ENCODE data around the gene HOXD8. TPM values are rescaled to one million over a fixed set of nuclear protein-coding genes. Genes with fewer than 3 reads are reported as not detected.

Gene HOXD8
- total RNA-seq, 1 donor from 2014 or later: not detected

- no peak overlapping the region for H3K27ac Mint-ChIP-seq
- Histone ChIP-seq H3K4me2 (no peak overlapping the region), H3K79me2 (ENCODE audit: low read depth) (no peaks in the 10 kb centered on the region), H3K27me3 (peaks cover 100% of the 10 kb centered on the region), H3K36me3 (no peaks in the 10 kb centered on the region), H3K4me3 (no peak overlapping the region), H3K9ac (no peak overlapping the region), H3K9me3 (ENCODE audit: low read depth) (no peaks in the 10 kb centered on the region), H3K4me1 (peaks cover 7% of the 10 kb centered on the region), H3F3A (ENCODE audit: low read depth) (peaks cover 8% of the 10 kb centered on the region), H2AFZ (replicated peaks) (no peak overlapping the region), H3K27ac (no peak overlapping the region), H4K20me1 (ENCODE audit: low read depth) (peaks cover 84% of the 10 kb centered on the region)
- peaks cover 11% of the 10 kb centered on the region for H3K4me1 Mint-ChIP-seq
- H3K27me3 Mint-ChIP-seq (ENCODE audit: insufficient read depth, low read depth): peaks cover 89% of the 10 kb centered on the region
- TF ChIP-seq EZH2 (IDR thresholded peaks at IDR 0.05) (peak; percentile 57), EZH2phosphoT487 (IDR thresholded peaks at IDR 0.05) (no peak)
- H3K36me3 Mint-ChIP-seq: no peaks in the 10 kb centered on the region
- no peak for DNase-seq (ENCODE audit: low spot score)
- no peaks in the 10 kb centered on the region for H3K9me3 Mint-ChIP-seq
- no peak overlapping the region for H3K4me3 Mint-ChIP-seq
Measured at GRCh38 chr2:176084611-176085119, 44.8 kb upstream of the HOXD8 start.

- H3K4me1 ChIP-seq: peaks cover 7% of the 10 kb centered on the region
- no peaks in the 10 kb centered on the region for H3K9me3 ChIP-seq (ENCODE audit: low read depth)
- no peak overlapping the region for H2AFZ ChIP-seq (replicated peaks)
- DNase-seq (ENCODE audit: low spot score): no peak
- H3K9me3 Mint-ChIP-seq: no peaks in the 10 kb centered on the region
- peaks cover 95% of the 10 kb centered on the region for H3K27me3 Mint-ChIP-seq (ENCODE audit: insufficient read depth, low read depth)
- H4K20me1 ChIP-seq (ENCODE audit: low read depth): peaks cover 89% of the 10 kb centered on the region
- peaks cover 6% of the 10 kb centered on the region for H3F3A ChIP-seq (ENCODE audit: low read depth)
- no peaks in the 10 kb centered on the region for H3K36me3 Mint-ChIP-seq
- H3K27ac ChIP-seq: no peak overlapping the region
- H3K4me2 ChIP-seq: peak overlapping the region; percentile 75
- peak overlapping the region; percentile 32 for H3K4me3 ChIP-seq
- H3K4me1 Mint-ChIP-seq: peaks cover 11% of the 10 kb centered on the region
- peaks cover 100% of the 10 kb centered on the region for H3K27me3 ChIP-seq
- H3K27ac Mint-ChIP-seq: no peak overlapping the region
- TF ChIP-seq EZH2 (IDR thresholded peaks at IDR 0.05): peak; percentile 93
- TF ChIP-seq CTCF (IDR thresholded peaks at IDR 0.05): no peak
- TF ChIP-seq EZH2phosphoT487 (IDR thresholded peaks at IDR 0.05): peak; percentile 99
- no peak overlapping the region for H3K9ac ChIP-seq
- no peaks in the 10 kb centered on the region for H3K36me3 ChIP-seq
- H3K79me2 ChIP-seq (ENCODE audit: low read depth): no peaks in the 10 kb centered on the region
- peak overlapping the region; percentile 21 for H3K4me3 Mint-ChIP-seq
Measured at GRCh38 chr2:176085120-176085788, 44.3 kb upstream of the HOXD8 start.

- Histone ChIP-seq H2AFZ (replicated peaks) (no peak overlapping the region), H3K9me3 (ENCODE audit: low read depth) (no peaks in the 10 kb centered on the region), H4K20me1 (ENCODE audit: low read depth) (peaks cover 92% of the 10 kb centered on the region), H3K27ac (no peak overlapping the region), H3K4me1 (peaks cover 7% of the 10 kb centered on the region), H3K9ac (no peak overlapping the region), H3K4me2 (peak overlapping the region; percentile 75), H3K27me3 (peaks cover 100% of the 10 kb centered on the region), H3K4me3 (peak overlapping the region; percentile 32), H3K36me3 (no peaks in the 10 kb centered on the region), H3F3A (ENCODE audit: low read depth) (peaks cover 6% of the 10 kb centered on the region), H3K79me2 (ENCODE audit: low read depth) (no peaks in the 10 kb centered on the region)
- Mint-ChIP-seq H3K4me1 (peaks cover 8% of the 10 kb centered on the region), H3K36me3 (no peaks in the 10 kb centered on the region), H3K4me3 (no peak overlapping the region), H3K27ac (no peak overlapping the region), H3K27me3 (ENCODE audit: insufficient read depth, low read depth) (peaks cover 96% of the 10 kb centered on the region), H3K9me3 (peaks cover 3% of the 10 kb centered on the region)
- TF ChIP-seq CTCF (IDR thresholded peaks at IDR 0.05) (peak; percentile 75), EZH2 (IDR thresholded peaks at IDR 0.05) (no peak), EZH2phosphoT487 (IDR thresholded peaks at IDR 0.05) (peak; percentile 49)
- peak; percentile 78 for DNase-seq (ENCODE audit: low spot score)
Measured at GRCh38 chr2:176085861-176086771, 43.4 kb upstream of the HOXD8 start.

Measured in neural progenitor cell (in vitro differentiated cells).